ENCODE data around the gene ZNF678.
"Not testable (repeated sequence)": the region's sequence is repeated elsewhere in the genome, so short reads cannot be mapped to it uniquely, and the experiment has no call there.

Gene ZNF678

GRCh38 chr1:227586733-227587132, 23.4 kb downstream of the ZNF678 start:
- no peak overlapping the region for H3K27ac ChIP-seq
- TF ChIP-seq CTCF (conservative IDR thresholded peaks at IDR 0.05) = no peak

GRCh38 chr1:227587968-227588367, 24.6 kb downstream of the ZNF678 start:
- TF ChIP-seq CTCF (conservative IDR thresholded peaks at IDR 0.05) = no peak
- H3K27ac ChIP-seq = no peak overlapping the region

- H3K27ac ChIP-seq = not testable (repeated sequence)
Observed at GRCh38 chr1:227588769-227589168, 25.4 kb downstream of the ZNF678 start.

GRCh38 chr1:227589777-227590176, 26.4 kb downstream of the ZNF678 start:
- H3K27ac ChIP-seq = not testable (repeated sequence)

GRCh38 chr1:227596222-227596621, 32.9 kb downstream of the ZNF678 start:
- H3K27ac ChIP-seq = not testable (repeated sequence)

GRCh38 chr1:227603327-227603726, 40.0 kb downstream of the ZNF678 start:
- H3K27ac ChIP-seq = no peak overlapping the region
- TF ChIP-seq CTCF (conservative IDR thresholded peaks at IDR 0.05) = no peak

GRCh38 chr1:227604446-227604845, 41.1 kb downstream of the ZNF678 start:
- H3K27ac ChIP-seq = no peak overlapping the region
- TF ChIP-seq CTCF (conservative IDR thresholded peaks at IDR 0.05) = no peak

GRCh38 chr1:227606271-227606670, 42.9 kb downstream of the ZNF678 start:
- H3K27ac ChIP-seq = not testable (repeated sequence)

- no peak for TF ChIP-seq CTCF (conservative IDR thresholded peaks at IDR 0.05)
- no peak overlapping the region for H3K27ac ChIP-seq
Observed at GRCh38 chr1:227607336-227607898, 44.1 kb downstream of the ZNF678 start.

GRCh38 chr1:227612658-227613057, 49.3 kb downstream of the ZNF678 start:
- TF ChIP-seq CTCF (conservative IDR thresholded peaks at IDR 0.05) = no peak

More at GRCh38 chr1:227612658-227613057, 49.3 kb downstream of the ZNF678 start:
- H3K27ac ChIP-seq = no peak overlapping the region
